NCI-H82 (cell line): ENCODE results near the gene SPATA31D1.

Experiments
- DNase-seq: peaks from one replicate; lab custom pipeline; 2025; lab: John Stamatoyannopoulos, UW

The SPATA31D1 gene

GRCh38 chr9:82022121-82022520, 33.5 kb downstream of the SPATA31D1 start:
- no peak for DNase-seq

GRCh38 chr9:82024908-82025307, 36.3 kb downstream of the SPATA31D1 start:
- DNase-seq: no peak

- peak; percentile 66 for DNase-seq
Observed at GRCh38 chr9:82031538-82032280, 43.1 kb downstream of the SPATA31D1 start.

GRCh38 chr9:82034956-82035731, 46.6 kb downstream of the SPATA31D1 start:
- no peak for DNase-seq

- DNase-seq: peak; percentile 91
Observed at GRCh38 chr9:82036086-82036485, 47.5 kb downstream of the SPATA31D1 start.

GRCh38 chr9:82037126-82037525, 48.6 kb downstream of the SPATA31D1 start:
- peak; percentile 30 for DNase-seq

GRCh38 chr9:82038897-82039296, 50.3 kb downstream of the SPATA31D1 start:
- no peak for DNase-seq
